HL-60 (cell line): ENCODE measurements around the gene ADGRB2.

Source experiments
- CTCF ChIP-seq: IDR thresholded peaks from one replicate; pipeline ENCODE4 v1.5.1; 2011; ENCODE audit warnings: low read length, control low read depth, inconsistent platforms; ENCODE audit not compliant: insufficient read depth
- POLR2AphosphoS5 ChIP-seq: IDR thresholded peaks from 2 replicates; pipeline ENCODE4 v1.6.1; 2012; ENCODE audit warnings: low read depth
- SPI1 ChIP-seq: IDR thresholded peaks from 2 replicates; pipeline ENCODE4 v1.6.1; 2012; ENCODE audit warnings: low read depth, mild to moderate bottlenecking, borderline replicate concordance

GRCh38 chr1:31677401-31677800 lies 86.7 kb downstream of the ADGRB2 start:
- TF ChIP-seq CTCF (no peak), POLR2AphosphoS5 (no peak), SPI1 (no peak)
